Measurements from ENCODE around the gene UXS1. TPM values are rescaled to one million over a fixed set of nuclear protein-coding genes. Genes with fewer than 3 reads are reported as not detected.

UXS1 gene
- total RNA-seq, 4 donors from 2014 or later: 32.2 to 94.2 (median 36.0) TPM

GRCh38 chr2:106120432-106120831 lies 73.7 kb downstream of the UXS1 start:
- TF ChIP-seq POLR2A (IDR thresholded peaks at IDR 0.05) (no peak), CTCF (IDR thresholded peaks at IDR 0.05) (no peak)
- peaks cover 10 to 18% of the 10 kb centered on the region in 2 donors for H3K4me1 ChIP-seq
- no peak for DNase-seq
- intact Hi-C loops (cut with DNase I): no loop called here
- no peak overlapping the region for H3K27ac ChIP-seq
- no peaks in the 10 kb centered on the region for H3K36me3 ChIP-seq
- WGBS, 2 donors: 84 to 100% methylated on average over 6 of the region's 6 CpGs
- H3K27me3 ChIP-seq: no peaks in the 10 kb centered on the region
- no peak overlapping the region for H3K4me3 ChIP-seq (replicated peaks in 1 of 3)
- no peaks in the 10 kb centered on the region for H3K9me3 ChIP-seq

- intact Hi-C loops (cut with DNase I): loop anchor here (10.0 kb wide), 1 partner anchor 66 kb away; no protein-coding TSS in a partner anchor
- 90 to 99% methylated on average over 6 of the region's 6 CpGs for WGBS, 2 donors
- DNase-seq: no peak
- no peaks in the 10 kb centered on the region for H3K36me3 ChIP-seq
- no peaks in the 10 kb centered on the region for H3K27me3 ChIP-seq
- no peak overlapping the region for H3K27ac ChIP-seq
- no peak overlapping the region for H3K4me3 ChIP-seq (replicated peaks in 1 of 3)
- TF ChIP-seq POLR2A (IDR thresholded peaks at IDR 0.05) (no peak), CTCF (IDR thresholded peaks at IDR 0.05) (no peak)
- H3K9me3 ChIP-seq: no peaks in the 10 kb centered on the region
- peaks cover 3 to 4% of the 10 kb centered on the region in 2 donors for H3K4me1 ChIP-seq
Measured at GRCh38 chr2:106119074-106119473, 75.0 kb downstream of the UXS1 start.

- TF ChIP-seq POLR2A (IDR thresholded peaks at IDR 0.05): no peak
- TF ChIP-seq CTCF (IDR thresholded peaks at IDR 0.05): no peak
- 84 to 90% methylated on average over 8 to 9 of the region's 9 CpGs for WGBS, 2 donors
- H3K36me3 ChIP-seq: no peaks in the 10 kb centered on the region
- H3K4me1 ChIP-seq: no peaks in the 10 kb centered on the region
- intact Hi-C loops (cut with DNase I): loop anchor here (10.0 kb wide), 1 partner anchor 67 kb away; no protein-coding TSS in a partner anchor
- no peak for DNase-seq
- H3K27ac ChIP-seq: no peak overlapping the region
- H3K4me3 ChIP-seq (replicated peaks in 1 of 3): no peak overlapping the region
- H3K9me3 ChIP-seq: no peaks in the 10 kb centered on the region
- H3K27me3 ChIP-seq: no peaks in the 10 kb centered on the region
Measured at GRCh38 chr2:106117882-106118684, 76.0 kb downstream of the UXS1 start.

GRCh38 chr2:106117347-106117746 lies 76.8 kb downstream of the UXS1 start:
- Histone ChIP-seq H3K27ac (no peak overlapping the region), H3K4me3 (replicated peaks in 1 of 3) (no peak overlapping the region), H3K9me3 (no peaks in the 10 kb centered on the region), H3K36me3 (peaks cover 3% of the 10 kb centered on the region in 2 donors), H3K4me1 (no peaks in the 10 kb centered on the region), H3K27me3 (no peaks in the 10 kb centered on the region)
- intact Hi-C loops (cut with DNase I): loop anchor here (10.0 kb wide), 1 partner anchor 67 kb away; no protein-coding TSS in a partner anchor
- no peak for TF ChIP-seq CTCF (IDR thresholded peaks at IDR 0.05)
- no peak for TF ChIP-seq POLR2A (IDR thresholded peaks at IDR 0.05)
- WGBS, 2 donors: 99% methylated on average over 5 of the region's 5 CpGs
- DNase-seq: no peak

- no peak for DNase-seq
- no peak for TF ChIP-seq CTCF (IDR thresholded peaks at IDR 0.05)
- no peak for TF ChIP-seq POLR2A (IDR thresholded peaks at IDR 0.05)
- intact Hi-C loops (cut with DNase I): loop anchor here (10.0 kb wide), 1 partner anchor 69 kb away; no protein-coding TSS in a partner anchor
- Histone ChIP-seq H3K27me3 (no peaks in the 10 kb centered on the region), H3K36me3 (peaks cover 10 to 14% of the 10 kb centered on the region in 2 donors), H3K4me3 (replicated peaks in 1 of 3) (no peak overlapping the region), H3K9me3 (no peaks in the 10 kb centered on the region), H3K27ac (no peak overlapping the region), H3K4me1 (no peaks in the 10 kb centered on the region)
- WGBS, 2 donors: 90 to 95% methylated on average over 5 of the region's 5 CpGs
Measured at GRCh38 chr2:106116248-106116647, 77.9 kb downstream of the UXS1 start.
